Activated T-helper 9 cell treated with anti-CD3 and anti-CD28 coated beads, Interleukin-2, amount 50 U/mL, for 16 hours (primary cell): ENCODE data around the gene LTB.

ENCODE experiments used
- DNase-seq: peaks from one replicate; pipeline ENCODE4 v3.0.0-alpha.2; 2020; ENCODE audit warnings: low read depth

The LTB gene

GRCh38 chr6:31547727-31548543, 34.3 kb downstream of the LTB start:
- no peak for DNase-seq

- peak; percentile 86 for DNase-seq
Observed at GRCh38 chr6:31546958-31547726, 35.1 kb downstream of the LTB start, which contains the start of gene NFKBIL1. Gene NFKBIL1 (plus strand): TSS chr6:31547608. CDS start chr6:31547695, 87 bp downstream.

GRCh38 chr6:31546339-31546957, 35.8 kb downstream of the LTB start, which contains the start of gene ATP6V1G2:
Gene ATP6V1G2 (minus strand): TSS chr6:31546608. CDS start chr6:31546559, 49 bp downstream.
- peak; percentile 78 for DNase-seq

GRCh38 chr6:31545291-31545690, 36.9 kb downstream of the LTB start:
- DNase-seq: no peak

- no peak for DNase-seq
Observed at GRCh38 chr6:31544676-31545075, 37.5 kb downstream of the LTB start.

GRCh38 chr6:31543639-31544038, 38.6 kb downstream of the LTB start:
- DNase-seq: no peak

GRCh38 chr6:31541658-31542521, 40.3 kb downstream of the LTB start, which contains the start of gene DDX39B:
Gene DDX39B (minus strand): TSS chr6:31542003. CDS start chr6:31540532, 1,471 bp downstream.
- peak; percentile 91 for DNase-seq

- peak; percentile 34 for DNase-seq
Observed at GRCh38 chr6:31541059-31541657, 41.1 kb downstream of the LTB start.

GRCh38 chr6:31540640-31541039, 41.6 kb downstream of the LTB start:
- no peak for DNase-seq

- DNase-seq: no peak
Observed at GRCh38 chr6:31538805-31539400, 43.3 kb downstream of the LTB start.

GRCh38 chr6:31535538-31536324, 46.5 kb downstream of the LTB start:
- DNase-seq: no peak

- no peak for DNase-seq
Observed at GRCh38 chr6:31534521-31535040, 47.6 kb downstream of the LTB start.

GRCh38 chr6:31534011-31534410, 48.2 kb downstream of the LTB start:
- DNase-seq: no peak

- DNase-seq: no peak
Observed at GRCh38 chr6:31533455-31533841, 48.8 kb downstream of the LTB start.

GRCh38 chr6:31532644-31533454, 49.4 kb downstream of the LTB start:
- DNase-seq: no peak

- DNase-seq: no peak
Observed at GRCh38 chr6:31531771-31532643, 50.2 kb downstream of the LTB start.

GRCh38 chr6:31531162-31531561, 51.1 kb downstream of the LTB start:
- DNase-seq: no peak

- DNase-seq: no peak
Observed at GRCh38 chr6:31530659-31531058, 51.6 kb downstream of the LTB start.
